HEK293 (cell line): ENCODE data around the gene NFKBIE.

Experiments used
- TF ChIP-seq, protein P1 (sequence below): fragments of 450-650 bp; formaldehyde crosslinking; IDR thresholded peaks from 2 replicates; pipeline ENCODE4 v1.5.1; 2016; ENCODE audit warnings: missing biosample characterization, missing genetic modification characterization
- TF ChIP-seq, protein P2 (sequence below): fragments of 450-650 bp; formaldehyde crosslinking; IDR thresholded peaks from 2 replicates; pipeline ENCODE4 v1.5.1; 2016; ENCODE audit warnings: missing biosample characterization, missing genetic modification characterization, low read depth
- TF ChIP-seq, protein P3 (sequence below): fragments of 450-650 bp; formaldehyde crosslinking; IDR thresholded peaks from 2 replicates; pipeline ENCODE4 v1.5.1; 2016; ENCODE audit warnings: missing biosample characterization, missing genetic modification characterization

DNA sequence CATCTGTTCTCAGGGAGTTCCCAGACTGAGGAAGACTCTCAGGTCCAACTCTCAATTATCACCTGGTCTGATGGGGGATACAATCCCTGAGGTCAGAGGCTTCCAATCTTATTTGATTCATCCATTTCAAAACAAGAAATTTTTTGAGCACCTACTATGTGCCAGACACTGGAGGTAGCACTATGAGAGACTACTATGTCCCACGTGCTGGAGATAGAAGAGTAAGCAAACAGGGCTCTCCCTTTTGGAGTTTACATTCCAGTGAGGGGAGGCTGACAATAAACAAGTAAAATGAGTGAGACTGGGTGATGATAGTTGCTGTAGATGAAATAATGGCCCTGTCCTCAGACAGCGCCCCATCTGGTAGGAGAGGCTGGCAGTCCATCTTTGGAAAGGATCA is 21.4 kb upstream of the NFKBIE start:
- TF ChIP-seq, protein P1, sequence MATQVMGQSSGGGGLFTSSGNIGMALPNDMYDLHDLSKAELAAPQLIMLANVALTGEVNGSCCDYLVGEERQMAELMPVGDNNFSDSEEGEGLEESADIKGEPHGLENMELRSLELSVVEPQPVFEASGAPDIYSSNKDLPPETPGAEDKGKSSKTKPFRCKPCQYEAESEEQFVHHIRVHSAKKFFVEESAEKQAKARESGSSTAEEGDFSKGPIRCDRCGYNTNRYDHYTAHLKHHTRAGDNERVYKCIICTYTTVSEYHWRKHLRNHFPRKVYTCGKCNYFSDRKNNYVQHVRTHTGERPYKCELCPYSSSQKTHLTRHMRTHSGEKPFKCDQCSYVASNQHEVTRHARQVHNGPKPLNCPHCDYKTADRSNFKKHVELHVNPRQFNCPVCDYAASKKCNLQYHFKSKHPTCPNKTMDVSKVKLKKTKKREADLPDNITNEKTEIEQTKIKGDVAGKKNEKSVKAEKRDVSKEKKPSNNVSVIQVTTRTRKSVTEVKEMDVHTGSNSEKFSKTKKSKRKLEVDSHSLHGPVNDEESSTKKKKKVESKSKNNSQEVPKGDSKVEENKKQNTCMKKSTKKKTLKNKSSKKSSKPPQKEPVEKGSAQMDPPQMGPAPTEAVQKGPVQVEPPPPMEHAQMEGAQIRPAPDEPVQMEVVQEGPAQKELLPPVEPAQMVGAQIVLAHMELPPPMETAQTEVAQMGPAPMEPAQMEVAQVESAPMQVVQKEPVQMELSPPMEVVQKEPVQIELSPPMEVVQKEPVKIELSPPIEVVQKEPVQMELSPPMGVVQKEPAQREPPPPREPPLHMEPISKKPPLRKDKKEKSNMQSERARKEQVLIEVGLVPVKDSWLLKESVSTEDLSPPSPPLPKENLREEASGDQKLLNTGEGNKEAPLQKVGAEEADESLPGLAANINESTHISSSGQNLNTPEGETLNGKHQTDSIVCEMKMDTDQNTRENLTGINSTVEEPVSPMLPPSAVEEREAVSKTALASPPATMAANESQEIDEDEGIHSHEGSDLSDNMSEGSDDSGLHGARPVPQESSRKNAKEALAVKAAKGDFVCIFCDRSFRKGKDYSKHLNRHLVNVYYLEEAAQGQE (tag by site-specific recombination), result no peak
- TF ChIP-seq, protein P2, sequence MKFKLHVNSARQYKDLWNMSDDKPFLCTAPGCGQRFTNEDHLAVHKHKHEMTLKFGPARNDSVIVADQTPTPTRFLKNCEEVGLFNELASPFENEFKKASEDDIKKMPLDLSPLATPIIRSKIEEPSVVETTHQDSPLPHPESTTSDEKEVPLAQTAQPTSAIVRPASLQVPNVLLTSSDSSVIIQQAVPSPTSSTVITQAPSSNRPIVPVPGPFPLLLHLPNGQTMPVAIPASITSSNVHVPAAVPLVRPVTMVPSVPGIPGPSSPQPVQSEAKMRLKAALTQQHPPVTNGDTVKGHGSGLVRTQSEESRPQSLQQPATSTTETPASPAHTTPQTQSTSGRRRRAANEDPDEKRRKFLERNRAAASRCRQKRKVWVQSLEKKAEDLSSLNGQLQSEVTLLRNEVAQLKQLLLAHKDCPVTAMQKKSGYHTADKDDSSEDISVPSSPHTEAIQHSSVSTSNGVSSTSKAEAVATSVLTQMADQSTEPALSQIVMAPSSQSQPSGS (tag by site-specific recombination), result no peak
- TF ChIP-seq, protein P3, sequence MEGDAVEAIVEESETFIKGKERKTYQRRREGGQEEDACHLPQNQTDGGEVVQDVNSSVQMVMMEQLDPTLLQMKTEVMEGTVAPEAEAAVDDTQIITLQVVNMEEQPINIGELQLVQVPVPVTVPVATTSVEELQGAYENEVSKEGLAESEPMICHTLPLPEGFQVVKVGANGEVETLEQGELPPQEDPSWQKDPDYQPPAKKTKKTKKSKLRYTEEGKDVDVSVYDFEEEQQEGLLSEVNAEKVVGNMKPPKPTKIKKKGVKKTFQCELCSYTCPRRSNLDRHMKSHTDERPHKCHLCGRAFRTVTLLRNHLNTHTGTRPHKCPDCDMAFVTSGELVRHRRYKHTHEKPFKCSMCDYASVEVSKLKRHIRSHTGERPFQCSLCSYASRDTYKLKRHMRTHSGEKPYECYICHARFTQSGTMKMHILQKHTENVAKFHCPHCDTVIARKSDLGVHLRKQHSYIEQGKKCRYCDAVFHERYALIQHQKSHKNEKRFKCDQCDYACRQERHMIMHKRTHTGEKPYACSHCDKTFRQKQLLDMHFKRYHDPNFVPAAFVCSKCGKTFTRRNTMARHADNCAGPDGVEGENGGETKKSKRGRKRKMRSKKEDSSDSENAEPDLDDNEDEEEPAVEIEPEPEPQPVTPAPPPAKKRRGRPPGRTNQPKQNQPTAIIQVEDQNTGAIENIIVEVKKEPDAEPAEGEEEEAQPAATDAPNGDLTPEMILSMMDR (tag by site-specific recombination), result no peak
